K562 (cell line): ENCODE measurements around the gene VHLL. TPM values are rescaled to one million over a fixed set of nuclear protein-coding genes. Genes with fewer than 3 reads are reported as not detected.
A peak's percentile ranks its signal among the peaks of the same experiment; 100 is the strongest.

Source experiments
- HMGXB4 ChIP-seq: sonication (generic); formaldehyde crosslinking; IDR thresholded peaks from 2 replicates; pipeline ENCODE4 v1.8.1; 2023; ENCODE audit warnings: mild to moderate bottlenecking, missing genetic modification reagents
- ID3 ChIP-seq, 2 experiments: fragments of 250-450 bp in 1 of 2; fragments of 450-650 bp in 1 of 2; sonication (Bioruptor Pico) in 1 of 2; IDR thresholded peaks; 2 replicates each; pipeline versions ENCODE4 v1.6.1 to v1.8.0; 2016 to 2021; ENCODE audit warnings: mild to moderate bottlenecking in 2 of 2, moderate library complexity in 2 of 2, missing compliant biosample characterization in 1 of 2, missing genetic modification characterization in 1 of 2
- MAFG ChIP-seq: fragments of 450-650 bp; conservative IDR thresholded peaks from 2 replicates; pipeline ENCODE4 v1.6.1; 2016; ENCODE audit warnings: missing genetic modification characterization, missing compliant biosample characterization
- NCOR1 ChIP-seq: fragments of 450-650 bp; IDR thresholded peaks from 2 replicates; pipeline ENCODE4 v1.6.1; 2016; ENCODE audit warnings: mild to moderate bottlenecking, moderate library complexity
- NFATC3 ChIP-seq: fragments of 450-650 bp; IDR thresholded peaks from 2 replicates; pipeline ENCODE4 v1.6.1; 2017; ENCODE audit warnings: mild to moderate bottlenecking
- polyA plus RNA-seq, 8 experiments: library from polyadenylated mRNA; depleted of rRNA in 4 of 8; stranded (reverse) in 5 of 8; unstranded in 3 of 8; fragments of >200 nt; fragmentation: Nextera tagmentation in 2 of 8; fragmentation: Illumina TruSeq in 1 of 8; extraction: Ambion mirVana in 2 of 8; extraction: Trizol in 1 of 8; gene quantifications; 2 replicates each; pipeline versions ENCODE4 v1.2.1 to v1.2.3, GENCODE V29; 2011 to 2014; ENCODE audit warnings: inconsistent platforms in 1 of 8, missing spikeins in 1 of 8
- total RNA-seq, 7 experiments: library from RNA; depleted of rRNA in 6 of 7; stranded (reverse); fragments of >200 nt in 6 of 7; fragmentation: Illumina TruSeq in 2 of 7; extraction: Trizol in 2 of 7; gene quantifications; 2 replicates each; pipeline versions ENCODE4 v1.2.1 to v1.2.3, GENCODE V29; 2011 to 2021; ENCODE audit warnings: low replicate concordance in 1 of 7
- TF ChIP-seq, protein P1 (sequence below): fragments of 450-650 bp; IDR thresholded peaks from 2 replicates; pipeline ENCODE4 v1.6.1; 2016; ENCODE audit warnings: low read depth
- TF ChIP-seq, protein P2 (sequence below): IDR thresholded peaks from 2 replicates; pipeline ENCODE4 v1.6.1; 2012; ENCODE audit warnings: low read depth, low read length, improper control_type of control experiment, borderline replicate concordance
- TF ChIP-seq, protein P3 (sequence below): fragments of 450-650 bp; IDR thresholded peaks from 2 replicates; pipeline ENCODE4 v1.6.1; 2017; ENCODE audit warnings: antibody characterized with exemption
- TF ChIP-seq, protein P4 (sequence below): fragments of 450-650 bp; formaldehyde crosslinking; IDR thresholded peaks from 2 replicates; pipeline ENCODE4 v1.4.0; 2022; ENCODE audit warnings: mild to moderate bottlenecking, moderate library complexity

The VHLL gene
- total and polyA plus RNA-seq, 9 of the 15 experiments (the other 6 are each of a cell fraction or from before 2014, with no cell fraction given), result not detected

DNA sequence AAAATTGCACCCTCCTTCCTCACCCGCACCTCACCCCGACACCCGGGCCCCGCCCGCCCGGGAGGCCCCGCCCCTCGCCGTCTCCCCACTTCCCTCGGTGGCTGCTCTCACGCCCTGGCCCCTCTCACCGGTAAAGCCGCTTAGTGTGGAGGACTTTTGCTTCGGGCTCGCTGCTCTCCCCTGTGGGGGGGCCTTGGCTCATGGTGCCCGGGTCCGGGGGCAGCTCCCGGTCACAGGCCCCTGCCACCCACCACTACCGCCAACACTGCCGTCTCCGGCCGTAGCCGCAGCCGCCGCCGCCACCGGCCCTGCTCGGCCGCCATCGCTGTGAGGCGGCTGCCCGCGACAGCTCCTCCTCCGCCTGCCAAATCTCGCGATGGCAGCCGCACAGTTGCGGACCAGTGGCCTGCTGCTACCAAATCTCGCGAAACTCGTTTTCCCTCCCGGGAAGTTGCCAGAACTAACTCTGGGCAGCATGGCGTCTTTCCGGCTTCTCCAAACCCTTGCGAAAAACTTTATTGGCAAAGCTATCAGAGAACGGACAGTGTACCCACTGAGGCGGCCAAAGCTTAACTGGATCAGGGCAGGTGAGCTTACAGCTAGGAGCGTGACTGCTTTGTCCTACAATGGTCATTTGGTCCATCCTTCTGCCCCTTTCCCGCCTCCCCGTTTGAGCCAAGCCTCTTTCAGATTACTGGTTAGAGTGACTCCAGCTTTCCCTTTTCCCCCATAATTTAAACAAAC lies 16.5 kb downstream of the VHLL start, which contains the start of gene SMG5 (continued):
- TF ChIP-seq, protein P1, sequence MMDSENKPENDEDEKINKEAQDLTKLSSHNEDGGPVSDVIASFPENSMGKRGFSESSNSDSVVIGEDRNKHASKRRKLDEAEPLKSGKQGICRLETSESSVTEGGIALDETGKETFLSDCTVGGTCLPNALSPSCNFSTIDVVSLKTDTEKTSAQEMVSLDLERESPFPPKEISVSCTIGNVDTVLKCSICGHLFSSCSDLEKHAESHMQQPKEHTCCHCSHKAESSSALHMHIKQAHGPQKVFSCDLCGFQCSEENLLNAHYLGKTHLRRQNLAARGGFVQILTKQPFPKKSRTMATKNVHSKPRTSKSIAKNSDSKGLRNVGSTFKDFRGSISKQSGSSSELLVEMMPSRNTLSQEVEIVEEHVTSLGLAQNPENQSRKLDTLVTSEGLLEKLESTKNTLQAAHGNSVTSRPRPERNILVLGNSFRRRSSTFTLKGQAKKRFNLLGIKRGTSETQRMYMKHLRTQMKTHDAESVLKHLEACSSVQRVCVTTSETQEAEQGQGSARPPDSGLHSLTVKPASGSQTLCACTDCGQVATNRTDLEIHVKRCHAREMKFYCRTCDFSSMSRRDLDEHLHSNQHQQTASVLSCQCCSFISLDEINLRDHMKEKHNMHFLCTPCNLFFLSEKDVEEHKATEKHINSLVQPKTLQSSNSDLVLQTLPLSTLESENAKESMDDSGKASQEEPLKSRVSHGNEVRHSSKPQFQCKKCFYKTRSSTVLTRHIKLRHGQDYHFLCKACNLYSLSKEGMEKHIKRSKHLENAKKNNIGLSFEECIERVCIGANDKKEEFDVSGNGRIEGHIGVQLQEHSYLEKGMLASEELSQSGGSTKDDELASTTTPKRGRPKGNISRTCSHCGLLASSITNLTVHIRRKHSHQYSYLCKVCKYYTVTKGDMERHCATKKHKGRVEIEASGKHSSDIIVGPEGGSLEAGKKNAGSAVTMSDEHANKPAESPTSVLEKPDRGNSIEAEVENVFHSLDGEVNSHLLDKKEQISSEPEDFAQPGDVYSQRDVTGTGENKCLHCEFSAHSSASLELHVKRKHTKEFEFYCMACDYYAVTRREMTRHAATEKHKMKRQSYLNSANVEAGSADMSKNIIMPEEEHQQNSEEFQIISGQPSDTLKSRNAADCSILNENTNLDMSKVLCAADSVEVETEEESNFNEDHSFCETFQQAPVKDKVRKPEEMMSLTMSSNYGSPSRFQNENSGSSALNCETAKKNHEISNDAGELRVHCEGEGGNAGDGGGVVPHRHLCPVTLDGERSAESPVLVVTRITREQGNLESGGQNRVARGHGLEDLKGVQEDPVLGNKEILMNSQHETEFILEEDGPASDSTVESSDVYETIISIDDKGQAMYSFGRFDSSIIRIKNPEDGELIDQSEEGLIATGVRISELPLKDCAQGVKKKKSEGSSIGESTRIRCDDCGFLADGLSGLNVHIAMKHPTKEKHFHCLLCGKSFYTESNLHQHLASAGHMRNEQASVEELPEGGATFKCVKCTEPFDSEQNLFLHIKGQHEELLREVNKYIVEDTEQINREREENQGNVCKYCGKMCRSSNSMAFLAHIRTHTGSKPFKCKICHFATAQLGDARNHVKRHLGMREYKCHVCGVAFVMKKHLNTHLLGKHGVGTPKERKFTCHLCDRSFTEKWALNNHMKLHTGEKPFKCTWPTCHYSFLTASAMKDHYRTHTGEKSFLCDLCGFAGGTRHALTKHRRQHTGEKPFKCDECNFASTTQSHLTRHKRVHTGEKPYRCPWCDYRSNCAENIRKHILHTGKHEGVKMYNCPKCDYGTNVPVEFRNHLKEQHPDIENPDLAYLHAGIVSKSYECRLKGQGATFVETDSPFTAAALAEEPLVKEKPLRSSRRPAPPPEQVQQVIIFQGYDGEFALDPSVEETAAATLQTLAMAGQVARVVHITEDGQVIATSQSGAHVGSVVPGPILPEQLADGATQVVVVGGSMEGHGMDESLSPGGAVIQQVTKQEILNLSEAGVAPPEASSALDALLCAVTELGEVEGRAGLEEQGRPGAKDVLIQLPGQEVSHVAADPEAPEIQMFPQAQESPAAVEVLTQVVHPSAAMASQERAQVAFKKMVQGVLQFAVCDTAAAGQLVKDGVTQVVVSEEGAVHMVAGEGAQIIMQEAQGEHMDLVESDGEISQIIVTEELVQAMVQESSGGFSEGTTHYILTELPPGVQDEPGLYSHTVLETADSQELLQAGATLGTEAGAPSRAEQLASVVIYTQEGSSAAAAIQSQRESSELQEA, result peak; percentile 89
- TF ChIP-seq, protein P2, sequence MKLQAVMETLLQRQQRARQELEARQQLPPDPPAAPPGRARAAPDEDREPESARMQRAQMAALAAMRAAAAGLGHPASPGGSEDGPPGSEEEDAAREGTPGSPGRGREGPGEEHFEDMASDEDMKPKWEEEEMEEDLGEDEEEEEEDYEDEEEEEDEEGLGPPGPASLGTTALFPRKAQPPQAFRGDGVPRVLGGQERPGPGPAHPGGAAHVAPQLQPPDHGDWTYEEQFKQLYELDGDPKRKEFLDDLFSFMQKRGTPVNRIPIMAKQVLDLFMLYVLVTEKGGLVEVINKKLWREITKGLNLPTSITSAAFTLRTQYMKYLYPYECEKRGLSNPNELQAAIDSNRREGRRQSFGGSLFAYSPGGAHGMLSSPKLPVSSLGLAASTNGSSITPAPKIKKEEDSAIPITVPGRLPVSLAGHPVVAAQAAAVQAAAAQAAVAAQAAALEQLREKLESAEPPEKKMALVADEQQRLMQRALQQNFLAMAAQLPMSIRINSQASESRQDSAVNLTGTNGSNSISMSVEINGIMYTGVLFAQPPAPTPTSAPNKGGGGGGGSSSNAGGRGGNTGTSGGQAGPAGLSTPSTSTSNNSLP, result no peak
- TF ChIP-seq HMGXB4 (CRISPR knock-in tag), result no peak
- TF ChIP-seq, protein P3, sequence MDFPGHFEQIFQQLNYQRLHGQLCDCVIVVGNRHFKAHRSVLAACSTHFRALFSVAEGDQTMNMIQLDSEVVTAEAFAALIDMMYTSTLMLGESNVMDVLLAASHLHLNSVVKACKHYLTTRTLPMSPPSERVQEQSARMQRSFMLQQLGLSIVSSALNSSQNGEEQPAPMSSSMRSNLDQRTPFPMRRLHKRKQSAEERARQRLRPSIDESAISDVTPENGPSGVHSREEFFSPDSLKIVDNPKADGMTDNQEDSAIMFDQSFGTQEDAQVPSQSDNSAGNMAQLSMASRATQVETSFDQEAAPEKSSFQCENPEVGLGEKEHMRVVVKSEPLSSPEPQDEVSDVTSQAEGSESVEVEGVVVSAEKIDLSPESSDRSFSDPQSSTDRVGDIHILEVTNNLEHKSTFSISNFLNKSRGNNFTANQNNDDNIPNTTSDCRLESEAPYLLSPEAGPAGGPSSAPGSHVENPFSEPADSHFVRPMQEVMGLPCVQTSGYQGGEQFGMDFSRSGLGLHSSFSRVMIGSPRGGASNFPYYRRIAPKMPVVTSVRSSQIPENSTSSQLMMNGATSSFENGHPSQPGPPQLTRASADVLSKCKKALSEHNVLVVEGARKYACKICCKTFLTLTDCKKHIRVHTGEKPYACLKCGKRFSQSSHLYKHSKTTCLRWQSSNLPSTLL, result no peak
- no peak for TF ChIP-seq NFATC3
- TF ChIP-seq, protein P4, sequence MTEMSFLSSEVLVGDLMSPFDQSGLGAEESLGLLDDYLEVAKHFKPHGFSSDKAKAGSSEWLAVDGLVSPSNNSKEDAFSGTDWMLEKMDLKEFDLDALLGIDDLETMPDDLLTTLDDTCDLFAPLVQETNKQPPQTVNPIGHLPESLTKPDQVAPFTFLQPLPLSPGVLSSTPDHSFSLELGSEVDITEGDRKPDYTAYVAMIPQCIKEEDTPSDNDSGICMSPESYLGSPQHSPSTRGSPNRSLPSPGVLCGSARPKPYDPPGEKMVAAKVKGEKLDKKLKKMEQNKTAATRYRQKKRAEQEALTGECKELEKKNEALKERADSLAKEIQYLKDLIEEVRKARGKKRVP, result no peak
- no peak for TF ChIP-seq ID3 (CRISPR knock-in tag; IDR thresholded peaks at IDR 0.05)
- peak; percentile 76; the same call in 1 of the 2 replicates for TF ChIP-seq ID3 (tag; IDR thresholded peaks at IDR 0.05)
- no peak for TF ChIP-seq MAFG (tag)
- TF ChIP-seq NCOR1, result 0 out of 2 replicates have a peak, but pooled peaks have one; percentile 22
